RWPE2 (cell line): Measurements from ENCODE around the gene LDB2.

Source experiments
- ATAC-seq: fragments of 200-7000 bp; cut with Tn5 transposase; 3 replicates; pipeline ENCODE4 v1.9.1; 2021; ENCODE audit warnings: low read depth
- DNase-seq: peaks from one replicate; pipeline ENCODE4 v3.0.0-alpha.2; 2020; ENCODE audit warnings: low spot score
- H3K27ac ChIP-seq: fragments of 450-650 bp; 2 replicates; pipeline ENCODE4 v1.5.1; 2017; ENCODE audit warnings: mild to moderate bottlenecking; ENCODE audit not compliant: poor library complexity, severe bottlenecking
- H3K27me3 ChIP-seq: fragments of 250-450 bp; sonication (Bioruptor Pico); 2 replicates; pipeline ENCODE4 v1.5.1; 2021; ENCODE audit warnings: mild to moderate bottlenecking, moderate library complexity; ENCODE audit not compliant: insufficient read depth, poor library complexity, severe bottlenecking
- H3K36me3 ChIP-seq: fragments of 250-450 bp; sonication (Bioruptor Pico); 2 replicates; pipeline ENCODE4 v1.5.1; 2020; ENCODE audit warnings: low read depth, mild to moderate bottlenecking, moderate library complexity
- H3K4me1 ChIP-seq: fragments of 250-450 bp; sonication (Bioruptor Pico); 2 replicates; pipeline ENCODE4 v1.5.1; 2021; ENCODE audit warnings: mild to moderate bottlenecking, moderate library complexity; ENCODE audit not compliant: insufficient read depth, poor library complexity, severe bottlenecking
- H3K4me3 ChIP-seq: fragments of 250-450 bp; sonication (Bioruptor Pico); 2 replicates; pipeline ENCODE4 v1.5.1; 2021; ENCODE audit warnings: mild to moderate bottlenecking, moderate library complexity; ENCODE audit not compliant: severe bottlenecking
- H3K9me3 ChIP-seq: fragments of 250-450 bp; sonication (Bioruptor Pico); 2 replicates; pipeline ENCODE4 v1.5.1; 2021; ENCODE audit warnings: mild to moderate bottlenecking, moderate library complexity; ENCODE audit not compliant: severe bottlenecking
- CTCF ChIP-seq: fragments of 450-650 bp; IDR thresholded peaks from one replicate; pipeline ENCODE4 v1.5.1; 2017; ENCODE audit warnings: mild to moderate bottlenecking, moderate library complexity; ENCODE audit not compliant: poor library complexity, severe bottlenecking

LDB2 gene

DNA sequence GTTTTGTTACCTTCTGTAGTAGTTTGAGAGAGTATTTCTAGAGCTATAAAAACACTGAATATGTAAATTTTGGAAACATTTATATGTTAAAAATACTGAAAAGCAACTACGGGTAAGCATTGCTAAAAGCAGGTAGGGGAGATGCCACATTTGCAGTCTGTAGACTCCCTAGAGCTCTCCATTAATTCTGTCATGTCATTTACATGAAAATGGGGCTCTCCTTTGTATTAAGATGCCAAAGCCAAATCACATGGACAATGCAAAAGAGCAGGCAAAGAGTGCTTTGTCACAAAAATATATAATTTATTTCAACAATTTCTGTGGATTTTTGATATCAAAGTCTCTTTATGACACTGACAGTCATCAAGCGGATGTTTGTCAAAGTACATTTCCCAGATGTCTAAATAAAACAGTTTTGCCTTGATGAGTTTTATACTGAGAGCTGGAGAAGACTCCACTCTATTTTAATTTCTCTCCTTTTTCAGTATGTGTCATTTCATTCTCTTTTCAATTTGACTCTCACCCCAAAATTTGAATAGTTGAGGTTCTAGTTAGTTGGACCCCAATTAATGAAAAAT lies 51.8 kb downstream of the LDB2 start:
- Histone ChIP-seq H3K9me3 (no peaks in the 10 kb centered on the region), H3K36me3 (no peaks in the 10 kb centered on the region), H3K27me3 (no peaks in the 10 kb centered on the region), H3K4me3 (no peak overlapping the region), H3K27ac (no peak overlapping the region), H3K4me1 (no peaks in the 10 kb centered on the region)
- TF ChIP-seq CTCF = no peak
- DNase-seq (no peak), ATAC-seq (no peak)

- H3K27me3 ChIP-seq = no peaks in the 10 kb centered on the region
- H3K27ac ChIP-seq = no peak overlapping the region
- DNase-seq (no peak), ATAC-seq (no peak)
- no peak for TF ChIP-seq CTCF
- H3K4me1 ChIP-seq = no peaks in the 10 kb centered on the region
- H3K36me3 ChIP-seq = no peaks in the 10 kb centered on the region
- H3K4me3 ChIP-seq = no peak overlapping the region
- no peaks in the 10 kb centered on the region for H3K9me3 ChIP-seq
Measured at GRCh38 chr4:16844816-16845586, 53.4 kb downstream of the LDB2 start.

GRCh38 chr4:16843831-16844508 lies 54.5 kb downstream of the LDB2 start:
- Histone ChIP-seq H3K27ac (no peak overlapping the region), H3K4me1 (no peaks in the 10 kb centered on the region), H3K27me3 (no peaks in the 10 kb centered on the region), H3K36me3 (no peaks in the 10 kb centered on the region), H3K9me3 (no peaks in the 10 kb centered on the region), H3K4me3 (no peak overlapping the region)
- ATAC-seq (no peak), DNase-seq (no peak)
- TF ChIP-seq CTCF = no peak

- Histone ChIP-seq H3K4me1 (no peaks in the 10 kb centered on the region), H3K36me3 (no peaks in the 10 kb centered on the region), H3K27ac (no peak overlapping the region), H3K27me3 (no peaks in the 10 kb centered on the region), H3K4me3 (no peak overlapping the region), H3K9me3 (no peaks in the 10 kb centered on the region)
- no peak for TF ChIP-seq CTCF
- DNase-seq (no peak), ATAC-seq (no peak)
Measured at GRCh38 chr4:16838226-16838875, 60.1 kb downstream of the LDB2 start.
